Measurements from ENCODE around the gene ARPC5L.
A peak's percentile ranks its signal among the peaks of the same experiment; 100 is the strongest.
"Not testable (repeated sequence)": the region's sequence is repeated elsewhere in the genome, so short reads cannot be mapped to it uniquely, and the experiment has no call there.

ARPC5L gene

DNA sequence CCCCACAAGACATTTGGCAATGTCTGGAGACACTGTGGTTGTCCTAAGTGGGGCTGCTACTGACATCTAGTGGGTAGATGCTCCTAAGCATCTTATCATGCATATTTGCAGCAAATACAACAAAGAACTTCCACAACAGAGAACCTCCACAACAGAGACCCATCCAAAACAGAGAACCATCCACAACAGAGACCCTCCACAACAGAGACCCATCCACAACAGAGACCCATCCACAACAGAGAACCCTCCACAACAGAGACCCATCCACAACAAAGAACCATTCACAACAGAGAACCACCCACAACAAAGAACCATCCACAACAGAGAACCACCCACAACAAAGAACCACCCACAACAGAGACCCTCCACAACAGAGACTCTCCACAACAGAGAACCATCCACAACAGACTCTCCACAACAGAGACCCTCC, 32.8 kb downstream of the ARPC5L start:
- peak; percentile 81 for DNase-seq

- DNase-seq = no peak
Measured at GRCh38 chr9:124897570-124898460, 35.9 kb downstream of the ARPC5L start.

DNA sequence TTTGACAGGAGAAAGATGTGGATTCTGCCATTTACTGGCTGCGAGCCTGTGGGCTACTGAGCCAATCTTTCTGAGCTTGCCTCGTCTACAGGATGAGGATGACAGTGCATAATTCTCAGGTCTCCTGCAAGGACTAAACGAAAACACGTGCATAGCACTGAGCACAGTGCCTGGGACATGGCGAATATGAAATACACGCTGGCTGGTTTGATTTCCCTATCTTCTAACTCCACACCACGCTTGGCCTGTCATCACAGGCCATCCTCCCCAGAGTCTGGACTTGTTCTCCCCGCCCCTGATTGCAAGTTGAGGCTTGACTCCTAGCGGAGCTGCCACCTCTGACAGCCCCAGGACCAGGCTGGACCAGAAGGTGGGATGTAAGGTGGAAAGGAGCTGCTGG, 37.9 kb downstream of the ARPC5L start:
- DNase-seq = peak; percentile 17

GRCh38 chr9:124906966-124907365, 45.0 kb downstream of the ARPC5L start:
- no peak for DNase-seq

DNA sequence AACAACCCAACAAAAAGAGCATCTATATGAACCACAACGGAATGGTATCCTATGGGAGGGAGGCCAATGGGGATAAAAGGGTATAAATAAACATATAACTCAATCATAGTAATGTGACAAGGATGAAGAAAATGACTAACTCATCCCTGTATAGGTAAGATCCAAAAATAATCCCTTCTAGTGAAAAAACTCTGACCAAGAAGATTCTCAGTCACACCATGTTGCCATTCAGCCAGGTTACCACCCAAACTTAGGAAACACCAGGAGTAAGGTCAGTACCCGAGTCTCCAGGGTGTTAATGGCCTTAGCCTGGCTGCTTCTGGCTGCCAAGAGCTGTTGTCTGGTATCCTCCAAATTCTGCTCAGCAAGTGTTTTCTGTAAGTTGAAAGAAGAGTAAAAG, 46.2 kb downstream of the ARPC5L start:
- no peak for DNase-seq

DNA sequence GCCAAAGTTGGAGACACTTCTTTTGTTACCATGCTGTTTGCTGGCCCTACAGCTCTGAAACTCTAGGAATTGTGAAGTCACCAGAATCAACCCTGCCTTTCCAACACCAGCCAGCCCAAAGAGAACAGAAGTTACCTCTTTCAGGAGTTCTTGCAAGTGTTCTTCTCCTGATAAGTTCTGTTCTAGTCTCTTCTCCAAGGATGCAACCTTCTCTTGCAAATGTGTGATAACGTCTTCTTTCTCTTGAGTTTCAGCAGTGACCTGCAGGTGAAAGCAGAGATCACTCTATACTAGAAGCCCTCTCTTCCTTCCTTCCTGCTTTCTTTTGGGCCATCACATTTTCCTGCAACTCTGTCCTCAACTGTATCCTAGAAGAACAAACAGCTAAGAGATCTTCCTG, 49.8 kb downstream of the ARPC5L start:
- DNase-seq = no peak

GRCh38 chr9:124913378-124913777, 51.4 kb downstream of the ARPC5L start:
- DNase-seq = no peak

- no peak for DNase-seq
Measured at GRCh38 chr9:124914753-124915405, 52.9 kb downstream of the ARPC5L start.

DNA sequence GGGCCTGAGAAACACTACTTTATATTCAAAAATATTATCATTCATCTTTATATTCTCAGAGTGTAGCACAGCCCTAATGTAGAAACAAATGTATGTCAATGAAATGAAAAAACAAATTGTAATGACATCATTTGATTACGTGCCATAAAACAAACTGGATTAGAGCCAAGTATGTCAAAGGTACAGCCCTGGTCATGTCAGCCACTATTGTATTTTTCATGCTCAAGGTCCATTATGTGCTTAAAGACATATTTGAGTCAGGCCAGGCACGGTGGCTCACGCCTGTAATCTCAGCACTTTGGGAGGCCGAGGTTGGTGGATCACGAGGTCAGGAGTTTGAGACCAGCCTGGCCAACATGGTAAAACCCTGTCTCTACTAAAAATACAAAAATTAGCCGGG, 58.5 kb downstream of the ARPC5L start:
- not testable (repeated sequence) for DNase-seq
